ENCODE data around the gene TP53BP2.
A peak's percentile ranks its signal among the peaks of the same experiment; 100 is the strongest.

TP53BP2 gene

GRCh38 chr1:223765719-223766340, 79.9 kb downstream of the TP53BP2 start:
- peak; percentile 28; the same call in 1 of the 3 replicates for ATAC-seq (ENCODE audit: insufficient read depth, low read depth)
- Histone ChIP-seq H3K79me2 (ENCODE audit: insufficient read depth, low read length) (no peaks in the 10 kb centered on the region), H3K4me3 (ENCODE audit: low read depth in 1 of 2, low read length in 2 of 2) (no peak overlapping the region), H3K9me3 (ENCODE audit: insufficient read depth, low read length, severe bottlenecking) (no peaks in the 10 kb centered on the region), H3K27ac (ENCODE audit: low read length) (no peak overlapping the region), H3K4me1 (ENCODE audit: insufficient read depth, low read length) (no peaks in the 10 kb centered on the region), H4K20me1 (ENCODE audit: insufficient read depth, low read length) (no peaks in the 10 kb centered on the region), H3K4me2 (ENCODE audit: insufficient read depth, low read length) (no peak overlapping the region), H3K9ac (ENCODE audit: low read depth, low read length) (no peak overlapping the region), H3K27me3 (ENCODE audit: insufficient read depth, low read length, poor library complexity) (peaks cover 4% of the 10 kb centered on the region), H3K36me3 (ENCODE audit: insufficient read depth, low read length) (no peaks in the 10 kb centered on the region), H2AFZ (ENCODE audit: low read depth, low read length) (no peak overlapping the region)
- DNase-seq: no peak
- TF ChIP-seq CTCF (IDR thresholded peaks at IDR 0.05; ENCODE audit: borderline replicate concordance, extremely low read depth, low read length, poor library complexity, severe bottlenecking) (no peak), EZH2 (IDR thresholded peaks at IDR 0.05; ENCODE audit: borderline replicate concordance, low read depth, low read length, severe bottlenecking) (no peak)

DNA sequence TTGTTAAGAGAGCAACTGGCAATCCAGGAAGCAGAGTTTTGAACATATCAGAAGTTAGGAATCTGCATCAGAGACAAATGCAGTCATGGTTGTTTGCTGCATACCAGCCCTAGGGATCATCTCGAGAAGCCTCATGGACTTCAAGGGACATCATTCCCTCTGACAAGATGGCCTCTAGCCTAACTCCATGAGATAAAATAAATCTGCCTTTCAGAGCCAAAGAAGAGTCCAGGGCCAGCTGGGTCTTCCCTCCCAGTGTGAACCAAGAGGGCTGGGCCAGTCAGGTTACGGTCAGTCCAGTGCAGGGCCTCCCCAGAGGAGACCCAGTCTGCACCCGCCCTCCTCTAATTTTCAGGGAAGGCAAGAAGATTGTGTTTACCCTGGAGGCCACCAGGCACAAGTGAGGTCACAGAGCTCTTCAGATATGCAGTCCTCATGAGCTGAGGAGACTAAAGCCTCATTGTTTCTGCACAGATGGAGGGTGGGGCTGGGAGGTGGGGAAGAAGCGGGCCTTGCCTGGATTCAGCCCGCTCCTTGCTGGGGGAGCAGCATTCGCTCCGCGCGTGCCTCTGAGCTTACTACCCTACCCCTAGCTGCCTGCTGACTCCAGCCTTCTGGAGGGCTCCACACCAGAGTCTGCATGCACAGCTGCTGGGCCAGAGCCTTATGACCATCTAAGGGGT, 80.6 kb downstream of the TP53BP2 start:
- Histone ChIP-seq H3K9ac (ENCODE audit: low read depth, low read length) (no peak overlapping the region), H3K79me2 (ENCODE audit: insufficient read depth, low read length) (no peaks in the 10 kb centered on the region), H3K9me3 (ENCODE audit: insufficient read depth, low read length, severe bottlenecking) (no peaks in the 10 kb centered on the region), H3K36me3 (ENCODE audit: insufficient read depth, low read length) (no peaks in the 10 kb centered on the region), H3K27ac (ENCODE audit: low read length) (no peak overlapping the region), H3K4me2 (ENCODE audit: insufficient read depth, low read length) (no peak overlapping the region), H3K4me1 (ENCODE audit: insufficient read depth, low read length) (no peaks in the 10 kb centered on the region), H4K20me1 (ENCODE audit: insufficient read depth, low read length) (no peaks in the 10 kb centered on the region), H2AFZ (ENCODE audit: low read depth, low read length) (no peak overlapping the region), H3K27me3 (ENCODE audit: insufficient read depth, low read length, poor library complexity) (peaks cover 4% of the 10 kb centered on the region), H3K4me3 (ENCODE audit: low read depth in 1 of 2, low read length in 2 of 2) (no peak overlapping the region)
- TF ChIP-seq CTCF (IDR thresholded peaks at IDR 0.05; ENCODE audit: borderline replicate concordance, extremely low read depth, low read length, poor library complexity, severe bottlenecking) (no peak), EZH2 (IDR thresholded peaks at IDR 0.05; ENCODE audit: borderline replicate concordance, low read depth, low read length, severe bottlenecking) (no peak)
- no peak for DNase-seq
- ATAC-seq (ENCODE audit: insufficient read depth, low read depth): peak; percentile 58

DNA sequence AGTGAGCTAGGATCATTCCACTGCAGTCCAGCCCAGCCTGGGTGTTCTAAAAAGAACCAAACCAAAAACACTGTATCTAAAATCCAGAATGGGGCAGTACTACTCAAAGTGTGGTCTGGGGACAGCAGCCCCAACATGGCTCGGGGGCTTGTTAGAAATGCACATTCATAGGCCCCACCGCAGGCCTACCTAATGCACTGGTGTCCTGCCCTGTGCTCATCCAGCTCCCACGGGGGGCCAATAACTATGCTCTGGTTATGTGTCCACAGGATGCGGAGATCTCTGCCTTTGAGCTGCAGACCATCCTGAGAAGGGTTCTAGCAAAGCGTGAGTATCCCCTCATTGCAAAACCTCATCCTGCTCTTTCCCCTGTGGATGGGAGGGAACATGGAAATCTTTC, 81.9 kb downstream of the TP53BP2 start:
- no peaks in the 10 kb centered on the region for H3K4me1 ChIP-seq (ENCODE audit: insufficient read depth, low read length)
- H3K27me3 ChIP-seq (ENCODE audit: insufficient read depth, low read length, poor library complexity): peaks cover 4% of the 10 kb centered on the region
- H2AFZ ChIP-seq (ENCODE audit: low read depth, low read length): no peak overlapping the region
- no peak for DNase-seq
- no peaks in the 10 kb centered on the region for H3K36me3 ChIP-seq (ENCODE audit: insufficient read depth, low read length)
- no peak for ATAC-seq (ENCODE audit: insufficient read depth, low read depth)
- no peak overlapping the region for H3K4me2 ChIP-seq (ENCODE audit: insufficient read depth, low read length)
- no peaks in the 10 kb centered on the region for H3K79me2 ChIP-seq (ENCODE audit: insufficient read depth, low read length)
- TF ChIP-seq EZH2 (IDR thresholded peaks at IDR 0.05; ENCODE audit: borderline replicate concordance, low read depth, low read length, severe bottlenecking): no peak
- no peak for TF ChIP-seq CTCF (IDR thresholded peaks at IDR 0.05; ENCODE audit: borderline replicate concordance, extremely low read depth, low read length, poor library complexity, severe bottlenecking)
- H3K4me3 ChIP-seq (ENCODE audit: low read depth in 1 of 2, low read length in 2 of 2): no peak overlapping the region
- H3K9me3 ChIP-seq (ENCODE audit: insufficient read depth, low read length, severe bottlenecking): no peaks in the 10 kb centered on the region
- no peak overlapping the region for H3K27ac ChIP-seq (ENCODE audit: low read length)
- H4K20me1 ChIP-seq (ENCODE audit: insufficient read depth, low read length): no peaks in the 10 kb centered on the region
- no peak overlapping the region for H3K9ac ChIP-seq (ENCODE audit: low read depth, low read length)
